ENCODE measurements around the gene SGSM2. TPM values are rescaled to one million over a fixed set of nuclear protein-coding genes. Genes with fewer than 3 reads are reported as not detected.

SGSM2 gene
- total and polyA plus RNA-seq, 2 of the 13 experiments (the other 11 are each of a cell fraction or from before 2014, with no cell fraction given), result 30.4 to 51.3 TPM

DNA sequence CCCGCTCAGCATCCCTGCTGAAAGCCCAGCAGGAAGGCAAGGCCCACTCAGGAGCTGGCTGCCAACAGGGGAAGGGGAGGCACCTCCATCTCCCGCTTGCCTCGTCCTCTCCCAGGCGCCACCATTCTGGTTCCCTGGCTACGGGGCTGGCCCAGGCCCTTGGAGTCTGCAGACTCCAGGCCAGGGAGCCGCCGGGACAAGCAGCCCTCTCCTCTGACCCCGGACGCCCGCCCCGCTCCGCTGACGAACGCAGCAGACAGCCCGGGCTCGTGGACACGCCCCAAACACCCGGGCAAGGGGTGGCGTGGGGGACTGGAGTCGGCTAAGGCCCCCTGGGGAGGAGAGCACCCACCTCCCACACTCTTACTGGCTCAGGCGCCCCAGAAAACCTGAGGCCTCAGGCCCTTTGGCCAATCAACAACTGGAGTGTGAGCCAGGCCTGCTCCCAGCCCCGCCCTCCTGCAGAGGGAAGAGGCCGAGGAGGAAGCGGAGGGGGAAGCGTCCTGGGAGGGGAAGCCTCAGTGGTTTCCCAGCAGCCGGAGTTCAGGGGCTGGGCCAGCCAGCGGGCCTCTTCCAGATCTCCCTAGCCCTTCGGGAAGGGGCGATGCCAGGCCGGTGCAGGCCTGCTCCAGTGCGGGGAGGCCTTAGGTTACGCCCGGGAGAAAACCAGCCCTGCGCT, 59.4 kb downstream of the SGSM2 start (continued):
- TF ChIP-seq, protein P1, sequence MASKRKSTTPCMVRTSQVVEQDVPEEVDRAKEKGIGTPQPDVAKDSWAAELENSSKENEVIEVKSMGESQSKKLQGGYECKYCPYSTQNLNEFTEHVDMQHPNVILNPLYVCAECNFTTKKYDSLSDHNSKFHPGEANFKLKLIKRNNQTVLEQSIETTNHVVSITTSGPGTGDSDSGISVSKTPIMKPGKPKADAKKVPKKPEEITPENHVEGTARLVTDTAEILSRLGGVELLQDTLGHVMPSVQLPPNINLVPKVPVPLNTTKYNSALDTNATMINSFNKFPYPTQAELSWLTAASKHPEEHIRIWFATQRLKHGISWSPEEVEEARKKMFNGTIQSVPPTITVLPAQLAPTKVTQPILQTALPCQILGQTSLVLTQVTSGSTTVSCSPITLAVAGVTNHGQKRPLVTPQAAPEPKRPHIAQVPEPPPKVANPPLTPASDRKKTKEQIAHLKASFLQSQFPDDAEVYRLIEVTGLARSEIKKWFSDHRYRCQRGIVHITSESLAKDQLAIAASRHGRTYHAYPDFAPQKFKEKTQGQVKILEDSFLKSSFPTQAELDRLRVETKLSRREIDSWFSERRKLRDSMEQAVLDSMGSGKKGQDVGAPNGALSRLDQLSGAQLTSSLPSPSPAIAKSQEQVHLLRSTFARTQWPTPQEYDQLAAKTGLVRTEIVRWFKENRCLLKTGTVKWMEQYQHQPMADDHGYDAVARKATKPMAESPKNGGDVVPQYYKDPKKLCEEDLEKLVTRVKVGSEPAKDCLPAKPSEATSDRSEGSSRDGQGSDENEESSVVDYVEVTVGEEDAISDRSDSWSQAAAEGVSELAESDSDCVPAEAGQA (IDR thresholded peaks at IDR 0.05; ENCODE audit: low read depth), result no peak
- TF ChIP-seq, protein P1 (CRISPR knock-in tag; IDR thresholded peaks at IDR 0.05; ENCODE audit: borderline replicate concordance), result no peak
- TF ChIP-seq HOXA7 (CRISPR knock-in tag; IDR thresholded peaks at IDR 0.05) (no peak), ZNF781 (CRISPR knock-in tag; IDR thresholded peaks at IDR 0.05; ENCODE audit: borderline replicate concordance, not compliant biosample characterization) (no peak), NFE2 (CRISPR knock-in tag; IDR thresholded peaks at IDR 0.05) (no peak), TBL1XR1 (IDR thresholded peaks at IDR 0.05; ENCODE audit: borderline replicate concordance, low read length, partially characterized antibody) (no peak), ZNF598 (CRISPR knock-in tag; IDR thresholded peaks at IDR 0.05; ENCODE audit: borderline replicate concordance) (no peak), CAMTA2 (CRISPR knock-in tag; IDR thresholded peaks at IDR 0.05; ENCODE audit: borderline replicate concordance) (no peak), AGO2 (optimal IDR thresholded peaks at IDR 0.05; ENCODE audit: low read depth, low read length) (peak; percentile 77), KAT7 (CRISPR knock-in tag; IDR thresholded peaks at IDR 0.05; ENCODE audit: borderline replicate concordance) (no peak), KAT2B (IDR thresholded peaks at IDR 0.05; ENCODE audit: borderline replicate concordance, low read depth, low read length) (no peak), GPN1 (CRISPR knock-in tag; IDR thresholded peaks at IDR 0.05; ENCODE audit: borderline replicate concordance) (no peak), HNF4A (CRISPR knock-in tag; IDR thresholded peaks at IDR 0.05) (no peak)
- TF ChIP-seq, protein P2, sequence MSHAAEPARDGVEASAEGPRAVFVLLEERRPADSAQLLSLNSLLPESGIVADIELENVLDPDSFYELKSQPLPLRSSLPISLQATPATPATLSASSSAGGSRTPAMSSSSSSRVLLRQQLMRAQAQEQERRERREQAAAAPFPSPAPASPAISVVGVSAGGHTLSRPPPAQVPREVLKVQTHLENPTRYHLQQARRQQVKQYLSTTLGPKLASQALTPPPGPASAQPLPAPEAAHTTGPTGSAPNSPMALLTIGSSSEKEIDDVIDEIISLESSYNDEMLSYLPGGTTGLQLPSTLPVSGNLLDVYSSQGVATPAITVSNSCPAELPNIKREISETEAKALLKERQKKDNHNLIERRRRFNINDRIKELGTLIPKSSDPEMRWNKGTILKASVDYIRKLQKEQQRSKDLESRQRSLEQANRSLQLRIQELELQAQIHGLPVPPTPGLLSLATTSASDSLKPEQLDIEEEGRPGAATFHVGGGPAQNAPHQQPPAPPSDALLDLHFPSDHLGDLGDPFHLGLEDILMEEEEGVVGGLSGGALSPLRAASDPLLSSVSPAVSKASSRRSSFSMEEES (CRISPR knock-in tag; IDR thresholded peaks at IDR 0.05), result peak; percentile 40; the same call in 1 of the 2 replicates
- TF ChIP-seq, protein P3, sequence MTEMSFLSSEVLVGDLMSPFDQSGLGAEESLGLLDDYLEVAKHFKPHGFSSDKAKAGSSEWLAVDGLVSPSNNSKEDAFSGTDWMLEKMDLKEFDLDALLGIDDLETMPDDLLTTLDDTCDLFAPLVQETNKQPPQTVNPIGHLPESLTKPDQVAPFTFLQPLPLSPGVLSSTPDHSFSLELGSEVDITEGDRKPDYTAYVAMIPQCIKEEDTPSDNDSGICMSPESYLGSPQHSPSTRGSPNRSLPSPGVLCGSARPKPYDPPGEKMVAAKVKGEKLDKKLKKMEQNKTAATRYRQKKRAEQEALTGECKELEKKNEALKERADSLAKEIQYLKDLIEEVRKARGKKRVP (CRISPR knock-in tag; IDR thresholded peaks at IDR 0.05), result no peak
- TF ChIP-seq, protein P4, sequence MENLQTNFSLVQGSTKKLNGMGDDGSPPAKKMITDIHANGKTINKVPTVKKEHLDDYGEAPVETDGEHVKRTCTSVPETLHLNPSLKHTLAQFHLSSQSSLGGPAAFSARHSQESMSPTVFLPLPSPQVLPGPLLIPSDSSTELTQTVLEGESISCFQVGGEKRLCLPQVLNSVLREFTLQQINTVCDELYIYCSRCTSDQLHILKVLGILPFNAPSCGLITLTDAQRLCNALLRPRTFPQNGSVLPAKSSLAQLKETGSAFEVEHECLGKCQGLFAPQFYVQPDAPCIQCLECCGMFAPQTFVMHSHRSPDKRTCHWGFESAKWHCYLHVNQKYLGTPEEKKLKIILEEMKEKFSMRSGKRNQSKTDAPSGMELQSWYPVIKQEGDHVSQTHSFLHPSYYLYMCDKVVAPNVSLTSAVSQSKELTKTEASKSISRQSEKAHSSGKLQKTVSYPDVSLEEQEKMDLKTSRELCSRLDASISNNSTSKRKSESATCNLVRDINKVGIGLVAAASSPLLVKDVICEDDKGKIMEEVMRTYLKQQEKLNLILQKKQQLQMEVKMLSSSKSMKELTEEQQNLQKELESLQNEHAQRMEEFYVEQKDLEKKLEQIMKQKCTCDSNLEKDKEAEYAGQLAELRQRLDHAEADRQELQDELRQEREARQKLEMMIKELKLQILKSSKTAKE (CRISPR knock-in tag; IDR thresholded peaks at IDR 0.05; ENCODE audit: borderline replicate concordance), result no peak

Data from HepG2 (cell line).